Fibroblast of the conjunctiva (primary cell): ENCODE results near the gene GRIA4.

Experiments
- DNase-seq: peaks from one replicate; pipeline ENCODE4 v3.0.0-alpha.2; 2010; ENCODE audit warnings: low read depth

GRIA4 gene

DNA sequence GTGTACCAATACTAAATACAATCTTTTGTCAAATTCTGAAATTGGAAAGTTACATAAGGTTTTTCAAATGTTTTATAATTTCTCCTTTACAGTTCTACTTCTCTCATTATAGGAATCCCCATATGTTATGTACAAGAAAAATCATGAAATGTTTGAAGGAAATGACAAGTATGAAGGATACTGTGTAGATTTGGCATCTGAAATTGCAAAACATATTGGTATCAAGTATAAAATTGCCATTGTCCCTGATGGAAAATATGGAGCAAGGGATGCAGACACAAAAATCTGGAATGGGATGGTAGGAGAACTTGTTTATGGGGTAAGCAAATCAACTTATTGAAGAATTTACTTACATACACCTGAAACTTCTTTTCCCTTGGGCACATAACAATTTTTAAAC lies 308.7 kb downstream of the GRIA4 start:
- no peak for DNase-seq

- DNase-seq = no peak
Measured at GRCh38 chr11:105923252-105923651, 313.4 kb downstream of the GRIA4 start.

GRCh38 chr11:105923807-105924206 lies 313.9 kb downstream of the GRIA4 start:
- DNase-seq = peak; percentile 58

DNA sequence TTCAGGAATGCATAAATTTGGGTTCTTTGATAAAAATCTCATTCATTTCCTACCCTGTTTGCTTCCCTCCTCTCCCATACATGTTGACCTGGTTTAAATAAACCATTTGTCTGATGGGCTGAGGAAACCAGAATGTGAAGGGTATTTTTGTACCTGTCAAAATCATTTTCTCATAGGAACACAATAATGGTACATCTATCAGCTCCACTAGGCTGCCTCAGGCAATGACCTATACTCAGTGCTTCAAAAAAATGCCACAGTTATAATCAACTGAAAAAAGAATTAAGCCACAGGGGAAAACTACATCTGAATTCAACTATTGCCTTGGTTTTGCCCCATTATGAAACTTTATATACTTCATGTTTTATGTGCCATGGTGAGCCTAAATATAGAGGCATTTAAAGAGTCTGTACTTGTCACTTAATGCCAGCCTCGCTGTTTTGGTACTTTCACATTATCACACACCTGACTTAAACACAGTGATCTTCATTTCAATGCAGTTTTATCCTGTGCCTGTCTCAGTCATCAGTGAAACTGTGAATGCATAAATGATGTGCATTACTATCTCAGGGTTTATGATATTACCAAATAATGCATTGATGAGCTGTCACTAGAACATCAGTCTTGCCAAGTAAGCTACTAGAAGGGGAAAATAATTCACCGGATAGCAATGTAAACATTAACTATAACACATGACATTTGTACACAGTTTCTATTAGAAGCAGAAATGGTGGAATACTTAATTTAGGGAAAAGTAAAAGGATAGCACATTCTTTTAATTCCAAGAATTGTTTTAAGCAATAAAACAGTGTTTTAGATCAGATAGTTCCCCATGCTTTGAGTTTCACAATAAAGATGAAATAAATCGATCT lies 319.4 kb downstream of the GRIA4 start:
- DNase-seq = no peak

GRCh38 chr11:105933695-105934094 lies 323.8 kb downstream of the GRIA4 start:
- no peak for DNase-seq

- DNase-seq = no peak
Measured at GRCh38 chr11:105935791-105936190, 325.9 kb downstream of the GRIA4 start.

DNA sequence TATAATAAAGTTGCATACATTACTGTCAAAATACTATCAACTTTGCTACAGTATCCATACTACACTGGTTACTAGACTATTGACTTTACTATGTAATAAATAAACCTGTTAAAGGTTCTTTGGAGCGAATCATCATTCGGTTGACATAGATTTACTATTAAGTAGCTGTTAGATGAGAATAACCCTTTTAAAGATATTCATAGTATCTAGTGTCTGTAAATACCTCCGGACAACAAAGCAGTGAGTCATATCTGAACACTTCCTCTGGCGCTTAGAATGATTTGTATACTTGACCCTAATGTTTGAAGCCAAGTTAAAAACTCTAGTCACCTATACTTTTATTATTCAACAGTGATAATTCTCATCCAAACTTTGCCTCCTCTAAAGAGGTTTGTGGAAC lies 327.5 kb downstream of the GRIA4 start:
- DNase-seq = peak; percentile 10

GRCh38 chr11:105937738-105938137 lies 327.9 kb downstream of the GRIA4 start:
- DNase-seq = peak; percentile 47

DNA sequence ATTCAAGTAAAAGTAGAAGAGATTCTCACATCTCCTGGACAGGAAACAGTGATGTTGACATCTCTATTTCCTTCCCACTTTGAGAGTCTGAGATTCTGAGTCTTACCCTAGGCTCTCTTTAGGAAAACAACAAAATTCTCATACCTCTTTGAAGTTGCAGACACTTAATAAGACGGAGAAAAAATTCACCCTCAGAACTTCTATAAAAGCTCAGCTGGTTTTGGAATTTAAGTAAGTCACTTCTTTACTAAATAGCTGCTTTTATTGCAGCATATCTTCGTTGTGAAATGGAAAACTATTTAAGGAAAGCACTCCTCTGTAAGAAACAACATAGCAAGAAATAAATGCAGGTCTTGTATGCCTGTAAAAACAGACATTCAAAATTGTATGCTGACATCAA lies 333.0 kb downstream of the GRIA4 start:
- DNase-seq = no peak

DNA sequence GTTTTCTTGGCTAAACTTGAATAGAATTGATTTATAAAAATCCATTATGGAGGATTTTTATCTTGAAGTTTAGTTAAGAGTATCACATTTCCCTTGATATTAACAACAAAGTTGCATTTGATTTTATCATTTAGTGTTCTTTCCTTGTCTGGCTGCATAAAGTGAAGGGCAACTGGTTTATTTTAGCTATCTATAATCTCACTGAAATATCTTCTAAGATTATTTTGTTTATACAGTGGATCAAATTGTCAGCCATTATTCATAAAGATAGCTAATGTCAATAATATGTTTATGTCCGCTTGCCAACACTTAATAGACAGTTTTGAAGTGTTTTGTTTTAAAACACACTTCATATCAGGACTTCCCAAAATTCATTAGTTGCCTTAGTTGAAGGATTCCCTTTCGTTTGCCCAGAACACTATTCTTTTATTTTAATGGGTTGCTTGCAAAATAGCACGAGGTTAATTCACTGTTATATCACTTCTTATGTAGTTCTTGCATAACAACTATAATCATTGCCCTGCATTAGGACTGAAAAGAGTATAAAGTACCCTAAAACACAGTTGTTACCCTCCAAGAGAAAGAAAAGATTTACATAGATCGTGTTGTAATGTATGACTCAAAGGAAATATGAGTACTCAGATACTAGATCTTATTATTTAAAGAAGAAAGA lies 339.2 kb downstream of the GRIA4 start:
- no peak for DNase-seq

GRCh38 chr11:105953886-105954285 lies 344.0 kb downstream of the GRIA4 start:
- DNase-seq = no peak

GRCh38 chr11:105960252-105961245 lies 350.7 kb downstream of the GRIA4 start:
- no peak for DNase-seq

DNA sequence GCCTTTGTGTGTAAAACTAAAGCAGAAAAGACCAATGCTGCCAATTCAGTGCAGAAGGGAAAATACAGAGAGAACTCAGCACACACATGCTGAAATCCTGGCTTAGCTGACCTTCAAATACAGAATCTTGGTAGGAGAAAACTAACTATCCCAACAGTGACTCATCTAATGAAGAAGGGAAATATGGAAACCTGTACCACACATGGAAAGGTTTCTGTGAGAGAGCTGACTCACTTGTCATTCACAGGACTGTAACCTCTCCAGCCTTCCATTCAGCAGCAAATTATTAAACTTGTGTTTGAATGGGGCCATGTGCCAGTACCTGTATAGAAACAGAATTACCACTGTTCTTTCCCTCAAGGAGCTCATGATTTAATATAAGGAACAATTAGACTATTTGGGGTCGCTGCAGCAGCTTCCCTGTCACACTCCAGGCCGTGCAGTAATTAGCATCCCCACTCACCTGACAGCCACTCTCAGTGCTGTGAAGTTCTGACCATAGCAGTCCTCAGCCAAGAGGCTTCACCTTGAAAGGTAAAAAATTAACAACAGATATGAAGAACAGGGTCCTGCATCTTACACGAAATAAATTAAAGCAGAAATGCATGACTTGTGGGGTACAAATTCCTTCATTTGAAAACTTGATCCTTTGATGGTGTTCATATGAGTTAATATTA lies 358.3 kb downstream of the GRIA4 start:
- DNase-seq = no peak

- DNase-seq = no peak
Measured at GRCh38 chr11:105969756-105970155, 359.9 kb downstream of the GRIA4 start.

DNA sequence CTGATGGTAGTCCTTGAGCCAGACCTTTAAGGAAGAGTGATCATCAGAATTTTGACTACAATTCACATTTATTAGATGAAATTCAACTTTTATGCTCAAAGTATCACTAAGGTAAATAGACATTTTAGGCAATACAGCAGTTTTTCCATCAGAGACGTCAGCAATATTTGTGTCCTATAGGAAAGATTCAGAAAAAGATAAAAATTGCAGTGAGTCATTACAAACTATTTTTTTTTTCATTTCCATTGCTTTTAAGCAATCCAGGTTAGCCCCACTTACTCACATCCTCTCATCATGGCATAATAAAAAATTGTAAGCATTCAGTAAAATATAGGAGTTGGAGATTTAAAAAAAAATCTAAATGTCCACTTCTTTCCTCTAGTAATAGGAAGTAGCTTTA lies 365.3 kb downstream of the GRIA4 start:
- DNase-seq = no peak

DNA sequence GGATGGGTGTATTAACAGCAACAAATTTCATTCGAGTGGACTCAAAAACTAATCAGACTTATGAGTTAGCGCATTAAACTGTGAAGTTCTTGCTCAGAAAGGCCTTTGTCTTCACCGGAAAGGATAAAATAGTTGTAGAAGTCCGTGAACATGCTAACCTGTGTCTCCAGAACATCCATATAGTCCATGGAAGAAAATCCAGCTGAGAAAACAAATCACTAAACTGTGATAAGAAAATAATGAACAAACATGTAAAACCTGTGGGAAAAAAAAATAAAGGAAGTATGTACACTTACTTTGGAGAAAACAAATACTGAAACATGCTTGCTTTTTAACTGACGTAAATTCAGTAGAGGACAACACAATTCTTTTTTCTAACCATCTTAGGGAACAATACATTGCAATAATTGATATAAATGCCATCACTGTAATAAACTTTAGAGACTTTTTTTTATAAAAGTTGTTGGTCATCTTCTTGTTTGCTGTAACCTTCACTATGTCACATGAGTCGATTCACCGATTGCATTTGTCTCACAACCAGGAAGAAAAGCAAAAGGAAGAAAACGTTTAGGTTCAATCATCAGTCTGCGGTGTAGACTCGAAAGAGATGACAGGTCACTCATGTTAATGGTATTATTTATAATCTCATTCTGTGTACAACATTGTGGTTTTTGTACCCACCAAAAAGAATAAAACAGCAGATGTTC lies 370.3 kb downstream of the GRIA4 start:
- no peak for DNase-seq

DNA sequence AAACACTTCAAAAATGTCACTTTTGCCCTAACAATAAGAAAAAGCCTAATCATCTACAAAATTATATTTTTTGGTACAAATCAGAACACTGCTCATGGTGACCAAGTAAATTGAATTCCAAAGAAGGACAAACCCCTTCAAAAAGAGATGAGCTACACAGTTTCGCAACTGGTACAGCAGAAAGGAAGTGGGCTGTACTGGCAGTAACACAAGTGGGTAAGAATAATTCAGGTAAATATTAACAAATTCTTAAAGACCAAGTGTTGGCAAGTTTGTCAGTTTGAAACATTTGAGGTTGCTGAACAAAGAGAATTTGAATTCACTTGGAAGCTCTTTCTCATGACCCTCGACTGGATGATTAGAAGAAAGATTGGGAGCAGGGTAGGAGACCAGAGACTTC lies 376.7 kb downstream of the GRIA4 start:
- no peak for DNase-seq

DNA sequence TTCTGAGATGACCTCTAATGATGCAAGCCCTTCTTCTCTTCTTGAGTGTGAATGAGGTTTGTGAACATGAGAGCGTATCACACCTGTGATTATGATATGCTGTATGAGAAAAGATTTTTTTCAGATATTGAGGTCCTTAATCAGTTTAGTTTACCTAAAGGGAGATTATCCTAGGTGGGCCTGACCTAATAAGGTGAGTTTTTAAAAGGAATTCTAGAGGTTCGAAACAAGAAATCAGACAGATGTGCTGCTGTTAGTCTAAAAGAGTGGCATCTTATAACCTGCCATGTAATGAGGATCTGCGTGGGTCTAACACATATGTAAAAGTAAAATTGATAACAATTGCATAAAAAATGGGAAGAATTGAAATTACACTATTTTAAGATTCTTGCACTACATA lies 378.3 kb downstream of the GRIA4 start:
- DNase-seq = no peak

GRCh38 chr11:105989124-105989523 lies 379.3 kb downstream of the GRIA4 start:
- no peak for DNase-seq

GRCh38 chr11:105991888-105992287 lies 382.0 kb downstream of the GRIA4 start:
- DNase-seq = no peak
